Lower lobe of right lung (tissue), 2 donors: ENCODE results near the gene IQCC. TPM values are rescaled to one million over a fixed set of nuclear protein-coding genes. Genes with fewer than 3 reads are reported as not detected.

Source experiments
- ATAC-seq, 2 donors: fragments of 200-7000 bp; cut with Tn5 transposase; one replicate each; pipeline ENCODE4 v1.9.1; 2020 to 2022; ENCODE audit warnings: mild to moderate bottlenecking in 2 of 2, moderate library complexity in 2 of 2
- DNase-seq: peaks from one replicate; pipeline ENCODE4 v3.0.0-alpha.2; 2020
- H3K27ac ChIP-seq: fragments of 200-600 bp; one replicate; pipeline ENCODE4 v1.8.0; 2022
- H3K27me3 ChIP-seq: fragments of 200-600 bp; one replicate; pipeline ENCODE4 v1.8.0; 2022; ENCODE audit warnings: low read depth
- H3K36me3 ChIP-seq: fragments of 200-600 bp; one replicate; pipeline ENCODE4 v1.8.0; 2022; ENCODE audit warnings: mild to moderate bottlenecking
- H3K4me1 ChIP-seq: fragments of 200-600 bp; one replicate; pipeline ENCODE4 v1.8.0; 2022
- H3K4me3 ChIP-seq: fragments of 200-600 bp; one replicate; pipeline ENCODE4 v1.8.0; 2022; ENCODE audit warnings: mild to moderate bottlenecking
- H3K9me3 ChIP-seq: fragments of 200-600 bp; one replicate; pipeline ENCODE4 v1.8.0; 2022
- CTCF ChIP-seq: fragments of 200-600 bp; IDR thresholded peaks from one replicate; pipeline ENCODE4 v1.8.0; 2022; ENCODE audit warnings: antibody characterized with exemption, mild to moderate bottlenecking
- intact Hi-C: fragments of 100-400 bp; cut with DNase I; formaldehyde crosslinking; loops from one replicate; pipeline ENCODE4 v1.11.0; 2022
- total RNA-seq: library from RNA; stranded (reverse); fragmentation: NEBNext Ultra II Directional; extraction: Animal tissue kit (Norgen Biotek cat#: 25700); gene quantifications from one replicate; pipeline ENCODE4 v1.2.1, GENCODE V29; 2021
- donor health status: DM: no; HTN: yes; CAD: no; lungs with severe emphysema.

The IQCC gene
- total RNA-seq, 1 donor from 2014 or later = 2.0 TPM

GRCh38 chr1:32257227-32257508 lies 51.7 kb downstream of the IQCC start:
- no peak overlapping the region for H3K27ac ChIP-seq
- H3K4me1 ChIP-seq = peaks cover 11% of the 10 kb centered on the region
- DNase-seq = no peak
- intact Hi-C loops = no loop called here
- no peaks in the 10 kb centered on the region for H3K36me3 ChIP-seq
- no peak overlapping the region for H3K4me3 ChIP-seq
- TF ChIP-seq CTCF = no peak
- no peaks in the 10 kb centered on the region for H3K27me3 ChIP-seq
- no peaks in the 10 kb centered on the region for H3K9me3 ChIP-seq
- ATAC-seq = no peak

Other genes starting within 250 kb of the IQCC start
- gene KHDRBS1, start 191.8 kb upstream of the IQCC start, total RNA-seq = 79.5 TPM
- gene TMEM39B, start 132.7 kb upstream of the IQCC start, total RNA-seq = 15.3 TPM
- gene KPNA6, start 97.6 kb upstream of the IQCC start, total RNA-seq = 57.1 TPM
- gene TXLNA, start 26.0 kb upstream of the IQCC start, total RNA-seq = 45.1 TPM
- 3.3 TPM for gene CCDC28B, start 5.1 kb upstream of the IQCC start, total RNA-seq
- gene DCDC2B, start 3.4 kb downstream of the IQCC start, total RNA-seq = 3.2 TPM
- gene TMEM234, start 16.7 kb downstream of the IQCC start, total RNA-seq = 24.5 TPM
- gene EIF3I, start 16.7 kb downstream of the IQCC start, total RNA-seq = 99.4 TPM
- 21.9 TPM for gene FAM167B, start 41.6 kb downstream of the IQCC start, total RNA-seq
- 7.5 TPM for gene LCK, start 45.6 kb downstream of the IQCC start, total RNA-seq
- 68.9 TPM for gene HDAC1, start 86.4 kb downstream of the IQCC start, total RNA-seq
- 34.7 TPM for gene MARCKSL1, start 130.6 kb downstream of the IQCC start, total RNA-seq
- 9.7 TPM for gene FAM229A, start 156.8 kb downstream of the IQCC start, total RNA-seq
- 2.1 TPM for gene TSSK3, start 156.9 kb downstream of the IQCC start, total RNA-seq
- gene BSDC1, start 188.8 kb downstream of the IQCC start, total RNA-seq = 63.2 TPM